ENCODE results near the gene C20orf202. TPM values are rescaled to one million over a fixed set of nuclear protein-coding genes. Genes with fewer than 3 reads are reported as not detected.

Gene C20orf202
- total and polyA plus RNA-seq, 4 donors = 0.59 to 0.99 (median 0.79) TPM

DNA sequence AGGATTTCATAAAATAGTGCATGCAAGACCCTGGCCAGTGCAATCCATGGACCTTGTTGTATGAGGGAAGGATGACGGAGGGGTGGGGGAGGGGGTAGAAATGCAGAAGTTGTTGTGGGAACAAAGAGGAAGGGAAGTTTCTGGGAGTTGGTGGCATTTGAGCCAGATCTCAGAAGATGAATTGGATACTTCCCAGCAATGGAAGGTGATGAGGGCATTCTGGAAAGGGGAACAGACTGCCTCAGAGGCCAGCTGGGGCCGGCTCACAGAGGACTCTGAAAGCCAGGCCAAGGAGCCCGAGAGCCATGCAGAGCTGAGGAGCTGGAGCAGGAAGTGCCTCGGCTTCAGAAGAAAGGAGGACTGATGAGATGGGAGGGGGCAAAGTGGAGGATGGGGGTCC, 21.1 kb upstream of the C20orf202 start:
- Histone ChIP-seq H3K27me3 (ENCODE audit: control insufficient read depth, insufficient read depth, low read length) (peaks cover 4% of the 10 kb centered on the region), H3K36me3 (ENCODE audit: control insufficient read depth, insufficient read depth, low read length) (peaks cover 12% of the 10 kb centered on the region), H3K4me1 (ENCODE audit: control insufficient read depth, insufficient read depth, low read length) (peaks cover 9% of the 10 kb centered on the region), H3K9me3 (ENCODE audit: control insufficient read depth, insufficient read depth, low read length) (no peaks in the 10 kb centered on the region), H3K4me3 (ENCODE audit: low read depth, low read length) (no peak overlapping the region), H3K27ac (ENCODE audit: low read depth, low read length) (no peak overlapping the region)
- 65% methylated on average over 4 of the region's 4 CpGs for whole genome bisulfite sequencing (ENCODE audit: insufficient coverage)
- no peak for DNase-seq (ENCODE audit: low read depth in 4 of 6, low spot score in 6 of 6)

DNA sequence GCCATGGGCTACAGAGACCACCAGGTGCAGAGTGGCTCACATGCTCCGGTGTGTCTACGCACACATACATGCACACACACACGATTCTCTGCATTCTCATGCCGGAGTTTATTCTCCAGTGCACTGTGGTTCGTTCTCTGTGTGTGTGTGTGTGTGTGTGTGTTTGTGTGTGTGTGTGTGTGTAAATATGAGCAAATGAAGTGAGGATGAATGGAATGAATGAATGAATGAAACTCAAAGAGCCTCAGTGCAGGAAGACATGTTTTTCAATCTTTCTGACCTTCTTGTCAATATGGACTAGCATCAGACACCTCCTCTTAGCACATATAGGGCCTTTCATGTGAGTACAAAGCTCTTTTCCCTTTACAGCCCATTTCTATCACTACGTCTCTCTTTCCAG, 20.1 kb upstream of the C20orf202 start:
- WGBS (ENCODE audit: insufficient coverage) = 64% methylated on average over 3 of the region's 6 CpGs
- peaks cover 4% of the 10 kb centered on the region for H3K27me3 ChIP-seq (ENCODE audit: control insufficient read depth, insufficient read depth, low read length)
- peaks cover 9% of the 10 kb centered on the region for H3K4me1 ChIP-seq (ENCODE audit: control insufficient read depth, insufficient read depth, low read length)
- H3K27ac ChIP-seq (ENCODE audit: low read depth, low read length) = no peak overlapping the region
- no peak overlapping the region for H3K4me3 ChIP-seq (ENCODE audit: low read depth, low read length)
- H3K9me3 ChIP-seq (ENCODE audit: control insufficient read depth, insufficient read depth, low read length) = no peaks in the 10 kb centered on the region
- no peak for DNase-seq (ENCODE audit: low read depth in 4 of 6, low spot score in 6 of 6)
- peaks cover 12% of the 10 kb centered on the region for H3K36me3 ChIP-seq (ENCODE audit: control insufficient read depth, insufficient read depth, low read length)

DNA sequence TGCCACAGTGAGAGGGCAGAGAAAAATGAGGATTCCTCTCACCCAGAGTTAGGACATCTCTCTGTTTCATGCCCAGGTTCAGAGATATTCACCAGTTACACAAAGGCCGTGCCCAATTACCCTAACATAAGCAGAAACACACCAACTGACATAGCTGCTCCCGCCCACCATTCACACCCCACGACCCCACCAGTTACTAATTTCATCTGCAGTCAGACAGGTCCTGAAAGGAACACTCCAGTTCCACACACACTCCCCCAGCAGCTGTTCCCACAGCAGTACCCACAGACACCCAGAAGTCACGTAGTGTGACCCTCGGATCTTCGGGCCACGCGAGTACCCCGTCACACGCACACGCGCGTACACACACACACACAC, 19.0 kb upstream of the C20orf202 start:
- Histone ChIP-seq H3K27ac (ENCODE audit: low read depth, low read length) (no peak overlapping the region), H3K4me3 (ENCODE audit: low read depth, low read length) (peak overlapping the region; percentile 17)
- 27% methylated on average over 13 of the region's 13 CpGs for WGBS (ENCODE audit: insufficient coverage)

DNA sequence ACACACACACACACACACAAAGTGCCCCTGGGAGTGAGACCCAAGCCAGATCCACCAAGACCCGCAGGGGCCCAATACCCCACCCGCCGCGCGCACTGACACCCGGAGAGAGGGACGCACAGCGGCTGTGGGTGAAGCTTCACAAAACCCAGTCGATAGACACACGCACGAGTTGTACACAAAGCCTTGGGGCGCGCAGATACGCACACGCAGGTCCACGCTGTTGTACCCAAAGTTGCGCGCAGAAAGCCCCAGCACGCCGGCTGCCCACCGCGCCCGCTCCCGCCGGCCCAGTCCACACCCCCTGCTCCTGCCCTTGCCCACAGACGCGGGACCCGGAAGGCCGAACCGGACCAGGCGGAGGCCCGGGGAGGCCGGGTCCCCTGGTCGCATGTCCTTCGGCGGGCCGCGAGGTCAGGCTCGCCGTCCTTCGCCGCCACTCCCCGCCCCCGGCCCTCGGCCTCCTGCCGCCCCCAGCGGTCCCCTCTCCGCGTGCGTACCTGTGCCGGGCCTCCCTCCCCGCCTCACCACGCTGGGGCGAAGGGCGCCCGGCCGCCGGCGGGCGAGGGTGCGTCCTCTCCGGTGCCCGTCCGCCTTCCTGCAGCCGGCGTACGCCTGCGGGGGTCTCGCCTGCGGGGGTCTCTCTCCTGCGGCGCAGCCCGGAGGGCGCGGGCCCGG, 18.5 kb upstream of the C20orf202 start, which contains the start of gene TMEM74B:
TMEM74B (minus strand) TSS at position 344 of the 678 bp plus-strand sequence. CDS start 1,180 bp downstream, outside the sequence.
- peak in 3 of 6 donors; percentile 12 to 70 (median 41) for DNase-seq (ENCODE audit: low read depth in 4 of 6, low spot score in 6 of 6)
- no peaks in the 10 kb centered on the region for H3K9me3 ChIP-seq (ENCODE audit: control insufficient read depth, insufficient read depth, low read length)
- peak within 1 kb of the TSS; percentile 17 for H3K4me3 ChIP-seq (ENCODE audit: low read depth, low read length)
- WGBS (ENCODE audit: insufficient coverage) = 1% methylated on average over 73 of the region's 76 CpGs
- peaks cover 9% of the 10 kb centered on the region for H3K4me1 ChIP-seq (ENCODE audit: control insufficient read depth, insufficient read depth, low read length)
- H3K27me3 ChIP-seq (ENCODE audit: control insufficient read depth, insufficient read depth, low read length) = peaks cover 4% of the 10 kb centered on the region
- H3K27ac ChIP-seq (ENCODE audit: low read depth, low read length) = no peak within 1 kb of the TSS
- H3K36me3 ChIP-seq (ENCODE audit: control insufficient read depth, insufficient read depth, low read length) = peaks cover 12% of the 10 kb centered on the region

More for the DNA sequence above, 19.0 kb upstream of the C20orf202 start:
- peak in 1 of 6 donors; percentile 40 for DNase-seq (ENCODE audit: low read depth in 4 of 6, low spot score in 6 of 6)
- no peaks in the 10 kb centered on the region for H3K9me3 ChIP-seq (ENCODE audit: control insufficient read depth, insufficient read depth, low read length)
- H3K27me3 ChIP-seq (ENCODE audit: control insufficient read depth, insufficient read depth, low read length) = peaks cover 4% of the 10 kb centered on the region
- peaks cover 12% of the 10 kb centered on the region for H3K36me3 ChIP-seq (ENCODE audit: control insufficient read depth, insufficient read depth, low read length)
- H3K4me1 ChIP-seq (ENCODE audit: control insufficient read depth, insufficient read depth, low read length) = peaks cover 9% of the 10 kb centered on the region

DNA sequence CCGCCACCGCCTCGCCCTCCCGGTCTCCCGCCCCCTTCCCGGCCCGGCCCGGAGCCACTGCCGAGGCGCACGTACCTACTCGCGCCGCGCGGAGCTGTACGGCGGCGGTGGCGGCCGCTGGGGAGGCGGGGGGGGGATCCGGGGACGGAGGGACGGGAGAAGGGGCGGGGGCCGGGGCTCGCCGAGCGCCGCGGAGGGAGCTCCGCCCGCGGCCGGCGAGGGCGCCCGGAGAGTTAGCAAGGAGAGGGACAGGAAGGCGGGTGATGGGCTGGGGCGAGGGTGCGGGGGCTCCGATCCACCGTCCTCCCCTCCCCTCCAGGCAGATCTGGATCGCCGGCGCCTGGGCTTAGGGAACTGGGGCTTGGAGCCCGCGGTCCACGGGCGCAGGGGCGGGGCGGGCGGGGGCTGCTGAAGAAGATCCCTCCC, 17.9 kb upstream of the C20orf202 start:
- H3K9me3 ChIP-seq (ENCODE audit: control insufficient read depth, insufficient read depth, low read length) = no peaks in the 10 kb centered on the region
- peak in 2 of 6 donors; percentile 20 to 40 for DNase-seq (ENCODE audit: low read depth in 4 of 6, low spot score in 6 of 6)
- H3K4me1 ChIP-seq (ENCODE audit: control insufficient read depth, insufficient read depth, low read length) = peaks cover 9% of the 10 kb centered on the region
- no peak overlapping the region for H3K27ac ChIP-seq (ENCODE audit: low read depth, low read length)
- H3K4me3 ChIP-seq (ENCODE audit: low read depth, low read length) = peak overlapping the region; percentile 16
- peaks cover 10% of the 10 kb centered on the region for H3K36me3 ChIP-seq (ENCODE audit: control insufficient read depth, insufficient read depth, low read length)
- WGBS (ENCODE audit: insufficient coverage) = 0% methylated on average over 48 of the region's 54 CpGs
- peaks cover 4% of the 10 kb centered on the region for H3K27me3 ChIP-seq (ENCODE audit: control insufficient read depth, insufficient read depth, low read length)

DNA sequence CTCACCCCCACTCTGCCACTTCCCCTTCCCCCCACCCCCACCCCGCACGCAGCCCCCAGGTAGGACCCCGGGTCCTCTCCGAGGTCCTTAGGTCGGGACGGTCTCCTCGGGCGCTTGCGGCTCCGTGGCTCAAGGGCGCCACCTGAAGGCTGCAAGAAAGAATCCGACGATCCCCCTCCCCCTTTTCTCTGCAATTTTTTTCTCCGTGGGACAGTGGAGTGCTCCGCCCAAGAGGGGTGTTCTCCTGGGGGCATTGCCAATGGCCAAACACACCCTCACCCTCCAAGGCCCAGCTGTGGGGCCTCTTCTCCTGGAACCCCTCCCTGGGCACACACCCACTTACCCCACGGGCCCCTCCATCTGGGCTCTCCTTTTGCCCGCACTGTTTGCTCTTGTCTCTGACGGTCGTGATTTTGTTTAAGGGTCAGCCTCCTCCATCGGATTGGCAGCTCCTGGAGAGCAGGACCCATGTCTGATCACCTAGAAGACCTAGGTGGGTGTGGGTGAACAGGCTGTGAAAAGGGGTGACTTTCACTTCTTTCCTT, 17.4 kb upstream of the C20orf202 start:
- 24% methylated on average over 9 of the region's 20 CpGs for WGBS (ENCODE audit: insufficient coverage)
- no peak overlapping the region for H3K4me3 ChIP-seq (ENCODE audit: low read depth, low read length)
- DNase-seq (ENCODE audit: low read depth in 4 of 6, low spot score in 6 of 6) = peak in 5 of 6 donors; percentile 15 to 85 (median 37)

DNA sequence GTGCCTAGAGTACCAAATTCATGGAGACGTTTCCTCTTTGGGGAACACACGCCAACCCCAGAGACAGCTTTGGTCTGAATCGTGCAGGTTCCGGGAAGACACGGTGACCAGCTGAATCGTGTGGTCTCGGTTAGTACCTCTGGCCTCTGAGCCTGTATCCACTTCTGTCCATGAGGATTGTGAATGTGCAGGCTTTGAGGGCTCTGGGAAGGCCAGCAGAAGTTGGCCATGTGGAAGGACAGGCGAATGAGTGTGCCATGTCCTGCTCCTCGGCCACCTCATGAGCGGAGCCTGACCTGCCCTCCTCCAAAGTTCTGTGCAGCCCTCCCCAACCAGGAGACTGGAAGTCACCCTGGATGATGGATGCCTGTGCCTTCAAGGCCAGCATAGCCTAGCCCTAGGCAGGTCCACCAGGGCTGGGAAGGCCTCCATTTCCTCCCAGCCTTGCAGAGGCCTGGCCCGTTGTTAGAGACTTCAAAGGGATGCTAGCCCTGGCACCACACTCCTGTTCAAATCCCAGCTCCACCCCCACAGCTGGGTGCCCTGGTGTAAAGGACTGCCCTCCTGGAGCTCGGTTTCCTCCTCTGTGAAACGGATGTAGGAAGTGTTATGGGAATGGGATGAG, 16.8 kb upstream of the C20orf202 start:
- H3K27ac ChIP-seq (ENCODE audit: low read depth, low read length) = no peak overlapping the region
- H3K9me3 ChIP-seq (ENCODE audit: control insufficient read depth, insufficient read depth, low read length) = no peaks in the 10 kb centered on the region
- no peak overlapping the region for H3K4me3 ChIP-seq (ENCODE audit: low read depth, low read length)
- H3K27me3 ChIP-seq (ENCODE audit: control insufficient read depth, insufficient read depth, low read length) = peaks cover 4% of the 10 kb centered on the region
- 86% methylated on average over 10 of the region's 13 CpGs for WGBS (ENCODE audit: insufficient coverage)
- H3K36me3 ChIP-seq (ENCODE audit: control insufficient read depth, insufficient read depth, low read length) = no peaks in the 10 kb centered on the region
- H3K4me1 ChIP-seq (ENCODE audit: control insufficient read depth, insufficient read depth, low read length) = peaks cover 9% of the 10 kb centered on the region
- DNase-seq (ENCODE audit: low read depth in 4 of 6, low spot score in 6 of 6) = no peak

More for the DNA sequence above, 17.4 kb upstream of the C20orf202 start:
- Histone ChIP-seq H3K27me3 (ENCODE audit: control insufficient read depth, insufficient read depth, low read length) (peaks cover 4% of the 10 kb centered on the region), H3K4me1 (ENCODE audit: control insufficient read depth, insufficient read depth, low read length) (peaks cover 9% of the 10 kb centered on the region), H3K9me3 (ENCODE audit: control insufficient read depth, insufficient read depth, low read length) (no peaks in the 10 kb centered on the region), H3K36me3 (ENCODE audit: control insufficient read depth, insufficient read depth, low read length) (peaks cover 5% of the 10 kb centered on the region), H3K27ac (ENCODE audit: low read depth, low read length) (no peak overlapping the region)

DNA sequence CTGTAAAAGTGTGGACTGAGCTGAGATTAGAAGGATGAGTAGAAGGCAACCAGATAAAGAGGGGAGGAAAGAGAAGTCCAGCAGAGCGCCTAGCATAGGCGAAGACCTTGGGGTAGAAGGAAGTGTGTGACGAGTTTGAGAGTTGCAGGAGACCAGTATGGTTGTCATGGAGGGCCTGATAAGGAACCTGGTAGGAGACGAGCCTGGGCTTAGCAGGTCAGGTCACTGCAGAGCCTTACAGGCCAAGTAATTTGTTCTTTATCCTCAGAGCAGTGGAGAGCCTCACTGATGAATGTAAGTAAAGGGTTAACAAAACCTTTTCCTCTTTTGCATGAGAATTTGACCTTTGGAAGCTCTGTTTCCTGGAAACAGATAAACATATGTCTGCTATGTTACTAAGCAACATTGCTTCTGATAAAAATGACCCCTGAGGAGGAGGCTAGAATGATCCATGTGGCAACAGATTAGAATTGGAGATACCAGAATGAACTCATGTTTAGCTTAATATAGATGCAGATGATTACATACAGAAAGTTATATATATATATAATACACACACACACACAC, 15.6 kb upstream of the C20orf202 start:
- H3K27me3 ChIP-seq (ENCODE audit: control insufficient read depth, insufficient read depth, low read length) = peaks cover 4% of the 10 kb centered on the region
- no peak overlapping the region for H3K4me3 ChIP-seq (ENCODE audit: low read depth, low read length)
- H3K9me3 ChIP-seq (ENCODE audit: control insufficient read depth, insufficient read depth, low read length) = no peaks in the 10 kb centered on the region
- no peak overlapping the region for H3K27ac ChIP-seq (ENCODE audit: low read depth, low read length)
- no peaks in the 10 kb centered on the region for H3K36me3 ChIP-seq (ENCODE audit: control insufficient read depth, insufficient read depth, low read length)
- WGBS (ENCODE audit: insufficient coverage) = 67% methylated on average over 4 of the region's 4 CpGs
- no peak for DNase-seq (ENCODE audit: low read depth in 4 of 6, low spot score in 6 of 6)
- peaks cover 9% of the 10 kb centered on the region for H3K4me1 ChIP-seq (ENCODE audit: control insufficient read depth, insufficient read depth, low read length)

DNA sequence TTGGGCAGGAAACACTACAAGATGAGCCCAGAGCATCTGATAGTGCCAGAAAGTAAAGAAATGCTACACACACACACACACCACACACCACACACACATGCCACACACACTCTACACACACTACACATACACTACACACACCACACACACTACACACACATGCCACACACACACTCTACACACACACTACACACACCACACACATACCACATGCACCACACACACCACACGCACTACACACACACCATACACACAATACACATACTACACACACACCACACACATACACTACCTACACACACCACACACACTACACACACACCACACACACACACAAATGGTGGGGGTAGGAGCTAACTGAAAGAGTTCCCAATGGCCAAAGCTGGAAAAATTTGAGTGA, 14.9 kb upstream of the C20orf202 start:
- no peak overlapping the region for H3K4me3 ChIP-seq (ENCODE audit: low read depth, low read length)
- H3K27ac ChIP-seq (ENCODE audit: low read depth, low read length) = no peak overlapping the region
- DNase-seq (ENCODE audit: low read depth in 4 of 6, low spot score in 6 of 6) = no peak
- H3K27me3 ChIP-seq (ENCODE audit: control insufficient read depth, insufficient read depth, low read length) = peaks cover 4% of the 10 kb centered on the region
- peaks cover 9% of the 10 kb centered on the region for H3K4me1 ChIP-seq (ENCODE audit: control insufficient read depth, insufficient read depth, low read length)
- no peaks in the 10 kb centered on the region for H3K36me3 ChIP-seq (ENCODE audit: control insufficient read depth, insufficient read depth, low read length)
- H3K9me3 ChIP-seq (ENCODE audit: control insufficient read depth, insufficient read depth, low read length) = no peaks in the 10 kb centered on the region
- no CpG with 5 or more reads among the region's 1 CpG for WGBS (ENCODE audit: insufficient coverage)
